Body of pancreas (tissue), 4 donors: ENCODE measurements around the gene PAK5.

Experiments used
- CTCF ChIP-seq, 7 experiments: fragments of 450-650 bp in 4 of 7; fragments of 200-600 bp in 3 of 7; sonication (generic) in 3 of 7; IDR thresholded peaks; one replicate each; pipeline ENCODE4 v1.5.1; 2016 to 2019; ENCODE audit warnings: antibody characterized with exemption in 7 of 7
- POLR2A ChIP-seq, 3 donors: fragments of 450-650 bp; IDR thresholded peaks; one replicate each; pipeline ENCODE4 v1.6.1; 2016; ENCODE audit warnings: antibody characterized with exemption in 3 of 3, mild to moderate bottlenecking in 2 of 3

GRCh38 chr20:9594284-9594875, 244.5 kb downstream of the PAK5 start:
- no peak for TF ChIP-seq CTCF (IDR thresholded peaks at IDR 0.05)
- TF ChIP-seq POLR2A (IDR thresholded peaks at IDR 0.05): no peak
